Endodermal cell (in vitro differentiated cells): Measurements from ENCODE around the gene KCNJ12. TPM values are rescaled to one million over a fixed set of nuclear protein-coding genes. Genes with fewer than 3 reads are reported as not detected.
"Not testable (repeated sequence)": the region's sequence is repeated elsewhere in the genome, so short reads cannot be mapped to it uniquely, and the experiment has no call there.

Experiments used
- DNase-seq: peaks from one replicate; pipeline ENCODE4 v3.0.0-alpha.2; 2017
- H3K27ac ChIP-seq: 2 replicates; pipeline ENCODE4 v1.5.1; 2013; ENCODE audit warnings: mild to moderate bottlenecking, low read depth, low read length, moderate library complexity
- H3K27me3 ChIP-seq: 2 replicates; pipeline ENCODE4 v1.6.1; 2013; ENCODE audit warnings: mild to moderate bottlenecking, low read length, moderate library complexity; ENCODE audit not compliant: insufficient read depth, control insufficient read depth, poor library complexity, severe bottlenecking
- H3K36me3 ChIP-seq: 2 replicates; pipeline ENCODE4 v1.7.0; 2013; ENCODE audit warnings: mild to moderate bottlenecking, low read length, moderate library complexity; ENCODE audit not compliant: control insufficient read depth, insufficient read depth
- H3K4me1 ChIP-seq: one replicate; pipeline ENCODE4 v1.7.0; 2013; ENCODE audit warnings: low read length; ENCODE audit not compliant: control insufficient read depth, insufficient read depth
- H3K4me3 ChIP-seq: 2 replicates; pipeline ENCODE4 v1.5.1; 2013; ENCODE audit warnings: mild to moderate bottlenecking, low read length, moderate library complexity
- H3K9ac ChIP-seq: 2 replicates; pipeline ENCODE4 v1.6.1; 2013; ENCODE audit warnings: mild to moderate bottlenecking, low read length, moderate library complexity; ENCODE audit not compliant: poor library complexity, severe bottlenecking; ENCODE audit errors: extremely low read depth
- H3K9me3 ChIP-seq: 2 replicates; pipeline ENCODE4 v1.6.1; 2013; ENCODE audit warnings: mild to moderate bottlenecking, low read length, moderate library complexity; ENCODE audit not compliant: control insufficient read depth
- H3K27ac Mint-ChIP-seq: 2 replicates; pipeline ENCODE4 v1.8.0; 2020; ENCODE audit warnings: mixed read lengths
- H3K27me3 Mint-ChIP-seq: 2 replicates; pipeline ENCODE4 v1.8.0; 2021; ENCODE audit warnings: mild to moderate bottlenecking, mixed read lengths; ENCODE audit not compliant: insufficient read depth
- H3K36me3 Mint-ChIP-seq: 2 replicates; pipeline ENCODE4 v1.8.0; 2020; ENCODE audit warnings: low read depth, mixed read lengths
- H3K4me1 Mint-ChIP-seq: 2 replicates; pipeline ENCODE4 v1.8.0; 2020; ENCODE audit warnings: mixed read lengths
- H3K4me3 Mint-ChIP-seq: 2 replicates; pipeline ENCODE4 v1.8.0; 2020; ENCODE audit warnings: mild to moderate bottlenecking, moderate library complexity, mixed read lengths
- H3K9me3 Mint-ChIP-seq: 2 replicates; pipeline ENCODE4 v1.8.0; 2020; ENCODE audit warnings: mild to moderate bottlenecking, mixed read lengths
- WGBS, 2 experiments: methylation state at CpG; one replicate each; pipeline versions ENCODE4 v1.1.5 to v1.1.7; 2013; ENCODE audit warnings: missing lambda C conversion rate in 2 of 2, mixed read lengths in 1 of 2; ENCODE audit not compliant: insufficient coverage in 1 of 2, insufficient read length in 1 of 2; 5-methylcytosine and 5-hydroxymethylcytosine counted together
- total RNA-seq, 2 donors: library from RNA; stranded (reverse); fragmentation: NEBNext Ultra II Directional in 1 of 2; extraction: Animal tissue kit (Norgen Biotek cat#: 25700) in 1 of 2; gene quantifications; 2 replicates in 1 of 2; 3 replicates in 1 of 2; pipeline ENCODE4 v1.2.1, GENCODE V29; 2021
- TF ChIP-seq, protein P1 (sequence below): fragments of 200-600 bp; sonication (generic); conservative IDR thresholded peaks from 2 replicates; pipeline ENCODE4 v1.5.0; 2021; ENCODE audit warnings: antibody characterized with exemption, mild to moderate bottlenecking

Gene KCNJ12
- total RNA-seq, 2 donors from 2014 or later, result 2.3 to 2.6 TPM

DNA sequence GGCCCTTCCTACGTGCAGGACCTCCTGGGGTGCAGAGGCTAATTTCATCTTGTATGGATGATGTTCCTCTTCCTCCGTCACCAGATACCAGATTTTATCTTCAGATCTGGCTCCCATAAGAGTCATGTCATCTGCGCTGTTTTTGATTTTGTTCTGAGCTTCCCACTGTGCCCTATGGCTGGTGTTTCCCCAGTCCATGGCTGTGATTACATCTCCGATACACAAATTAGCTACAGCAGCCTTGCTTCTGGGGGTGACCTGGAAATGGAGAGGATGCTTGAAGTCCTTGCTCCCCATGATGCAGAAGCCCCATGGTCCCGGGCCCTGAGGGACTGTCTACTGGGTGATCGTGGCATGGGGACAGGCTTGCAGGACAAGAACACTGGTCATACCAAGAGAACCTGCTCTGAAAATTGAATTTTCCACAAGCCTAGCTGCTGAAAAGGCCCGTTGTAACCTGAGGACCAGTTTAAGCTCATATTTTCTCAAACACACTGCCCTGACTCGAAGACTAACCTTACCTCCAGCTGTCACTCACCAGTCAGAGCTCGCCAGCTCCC is 69.0 kb downstream of the KCNJ12 start:
- H3K27ac ChIP-seq, result no peak overlapping the region
- WGBS, 2 experiments, result 91 to 94% methylated on average over 6 to 9 of the region's 9 CpGs
- peaks cover 11% of the 10 kb centered on the region for H3K27me3 Mint-ChIP-seq

DNA sequence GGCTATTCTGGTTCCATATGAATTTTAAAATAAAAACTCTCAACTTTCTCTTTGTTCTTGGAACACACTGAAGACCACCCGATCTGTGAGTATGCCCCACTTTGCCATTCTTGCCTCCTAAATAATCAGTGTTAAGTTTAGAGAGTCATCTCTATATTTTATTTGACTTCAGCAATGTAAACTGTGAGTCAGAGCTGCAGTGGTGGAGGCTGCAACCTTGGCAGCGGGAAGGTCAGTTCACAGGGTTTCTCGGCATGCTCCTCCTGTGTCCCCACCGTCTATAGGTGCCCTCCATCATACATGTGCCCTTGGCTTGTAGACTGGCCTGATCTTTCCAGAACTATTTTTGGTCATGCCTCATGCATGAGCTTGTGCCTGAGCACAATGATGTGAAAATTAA is 71.4 kb downstream of the KCNJ12 start:
- WGBS, 2 experiments, result 84 to 94% methylated on average over 3 to 4 of the region's 4 CpGs
- not testable (repeated sequence) for H3K9me3 Mint-ChIP-seq
- H3K27me3 Mint-ChIP-seq, result peaks cover 14% of the 10 kb centered on the region

More for the DNA sequence above, 69.0 kb downstream of the KCNJ12 start:
- DNase-seq, result no peak
- Histone ChIP-seq H3K4me3 (no peak overlapping the region), H3K9ac (no peak overlapping the region), H3K36me3 (no peaks in the 10 kb centered on the region), H3K9me3 (no peaks in the 10 kb centered on the region), H3K27me3 (no peaks in the 10 kb centered on the region), H3K4me1 (no peaks in the 10 kb centered on the region)
- H3K36me3 Mint-ChIP-seq, result no peaks in the 10 kb centered on the region
- H3K27ac Mint-ChIP-seq, result no peak overlapping the region
- peaks cover 12% of the 10 kb centered on the region for H3K9me3 Mint-ChIP-seq
- H3K4me1 Mint-ChIP-seq, result no peaks in the 10 kb centered on the region
- no peak overlapping the region for H3K4me3 Mint-ChIP-seq
- TF ChIP-seq, protein P1, sequence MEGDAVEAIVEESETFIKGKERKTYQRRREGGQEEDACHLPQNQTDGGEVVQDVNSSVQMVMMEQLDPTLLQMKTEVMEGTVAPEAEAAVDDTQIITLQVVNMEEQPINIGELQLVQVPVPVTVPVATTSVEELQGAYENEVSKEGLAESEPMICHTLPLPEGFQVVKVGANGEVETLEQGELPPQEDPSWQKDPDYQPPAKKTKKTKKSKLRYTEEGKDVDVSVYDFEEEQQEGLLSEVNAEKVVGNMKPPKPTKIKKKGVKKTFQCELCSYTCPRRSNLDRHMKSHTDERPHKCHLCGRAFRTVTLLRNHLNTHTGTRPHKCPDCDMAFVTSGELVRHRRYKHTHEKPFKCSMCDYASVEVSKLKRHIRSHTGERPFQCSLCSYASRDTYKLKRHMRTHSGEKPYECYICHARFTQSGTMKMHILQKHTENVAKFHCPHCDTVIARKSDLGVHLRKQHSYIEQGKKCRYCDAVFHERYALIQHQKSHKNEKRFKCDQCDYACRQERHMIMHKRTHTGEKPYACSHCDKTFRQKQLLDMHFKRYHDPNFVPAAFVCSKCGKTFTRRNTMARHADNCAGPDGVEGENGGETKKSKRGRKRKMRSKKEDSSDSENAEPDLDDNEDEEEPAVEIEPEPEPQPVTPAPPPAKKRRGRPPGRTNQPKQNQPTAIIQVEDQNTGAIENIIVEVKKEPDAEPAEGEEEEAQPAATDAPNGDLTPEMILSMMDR, result no peak

DNA sequence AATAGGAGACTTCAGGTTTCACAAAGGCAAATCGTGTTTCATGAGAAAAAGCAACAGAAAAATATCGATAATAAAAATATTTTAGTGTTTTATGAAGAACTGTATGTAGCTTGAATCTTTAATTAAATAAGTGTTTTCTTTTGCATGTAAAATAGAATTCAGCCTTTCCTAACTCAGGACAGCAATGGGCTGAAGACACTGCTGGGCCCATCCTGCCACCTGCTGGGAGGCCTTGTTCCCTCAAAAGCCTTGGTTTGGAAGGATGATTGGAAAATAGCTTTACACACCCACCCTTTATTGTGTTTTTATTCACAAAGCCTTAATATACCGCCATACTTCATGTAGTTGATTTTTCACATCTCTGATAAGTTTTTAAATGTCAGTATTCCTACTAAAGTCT is 73.7 kb downstream of the KCNJ12 start:
- H3K4me3 Mint-ChIP-seq, H3K36me3 Mint-ChIP-seq, H3K27ac ChIP-seq, H3K9me3 ChIP-seq, H3K4me1 Mint-ChIP-seq, DNase-seq, H3K27ac Mint-ChIP-seq, H3K36me3 ChIP-seq, H3K9ac ChIP-seq, H3K9me3 Mint-ChIP-seq, H3K4me3 ChIP-seq, H3K4me1 ChIP-seq: not testable (repeated sequence)
- 89% methylated on average over 2 of the region's 3 CpGs; no CpG with 5 or more reads in 1 of the 2 experiments for WGBS, 2 experiments
- H3K27me3 ChIP-seq, result peaks cover 14% of the 10 kb centered on the region
- TF ChIP-seq, protein P1, result peak; percentile 46
- peaks cover 33% of the 10 kb centered on the region for H3K27me3 Mint-ChIP-seq

More for the DNA sequence above, 71.4 kb downstream of the KCNJ12 start:
- H3K27me3 ChIP-seq, H3K36me3 ChIP-seq, H3K4me1 Mint-ChIP-seq, H3K27ac Mint-ChIP-seq, DNase-seq, H3K4me3 Mint-ChIP-seq, H3K4me1 ChIP-seq, H3K36me3 Mint-ChIP-seq, H3K9me3 ChIP-seq, H3K9ac ChIP-seq, H3K27ac ChIP-seq, H3K4me3 ChIP-seq: not testable (repeated sequence)

DNA sequence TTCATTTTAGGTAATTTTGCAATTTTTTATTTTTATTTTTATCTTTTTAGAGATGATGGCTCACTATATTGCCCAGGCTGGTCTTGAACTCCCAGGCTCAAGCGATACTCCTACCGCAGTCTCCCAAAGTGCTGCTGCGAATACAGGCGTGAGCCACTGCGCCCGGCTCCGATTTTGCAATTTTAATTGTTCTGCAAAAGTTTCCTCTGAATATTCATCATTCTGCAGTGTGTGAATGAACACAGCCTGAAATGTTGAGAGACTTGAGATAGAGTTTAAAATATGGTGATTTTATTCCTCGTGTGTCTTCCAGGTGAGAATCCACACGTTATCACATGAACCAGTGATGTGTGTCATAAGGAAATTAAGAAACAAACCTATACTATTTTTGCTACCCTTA is 75.8 kb downstream of the KCNJ12 start:
- Histone ChIP-seq H3K9ac (no peak overlapping the region), H3K36me3 (no peaks in the 10 kb centered on the region), H3K4me3 (no peak overlapping the region), H3K4me1 (no peaks in the 10 kb centered on the region), H3K9me3 (no peaks in the 10 kb centered on the region), H3K27me3 (peaks cover 14% of the 10 kb centered on the region), H3K27ac (no peak overlapping the region)
- DNase-seq, result no peak
- H3K9me3 Mint-ChIP-seq, result peaks cover 4% of the 10 kb centered on the region
- 84 to 91% methylated on average over 7 to 9 of the region's 9 CpGs for WGBS, 2 experiments
- no peak overlapping the region for H3K4me3 Mint-ChIP-seq
- TF ChIP-seq, protein P1, result no peak
- no peaks in the 10 kb centered on the region for H3K36me3 Mint-ChIP-seq
- peaks cover 3% of the 10 kb centered on the region for H3K4me1 Mint-ChIP-seq
- H3K27ac Mint-ChIP-seq, result no peak overlapping the region
- peaks cover 48% of the 10 kb centered on the region for H3K27me3 Mint-ChIP-seq
